ENCODE data around the gene FRMD3.

GRCh38 chr9:83572524-83572923, 34.3 kb upstream of the FRMD3 start:
- TF ChIP-seq POLR2A (IDR thresholded peaks at IDR 0.05) (no peak), CTCF (IDR thresholded peaks at IDR 0.05) (no peak)

All from thyroid gland (tissue), 4 donors.